ENCODE results near the gene PEDS1. TPM values are rescaled to one million over a fixed set of nuclear protein-coding genes. Genes with fewer than 3 reads are reported as not detected.

Gene PEDS1
- total and polyA plus RNA-seq, 2 of the 13 experiments (the other 11 are each of a cell fraction or from before 2014, with no cell fraction given) = 30.5 to 93.9 TPM

- TF ChIP-seq ZNF704 (CRISPR knock-in tag; IDR thresholded peaks at IDR 0.05; ENCODE audit: borderline replicate concordance) (peak; percentile 65), MAFG (CRISPR knock-in tag; IDR thresholded peaks at IDR 0.05) (peak; percentile 45; the same call in 1 of the 2 replicates), KMT2A (CRISPR knock-in tag; IDR thresholded peaks at IDR 0.05) (peak; percentile 45; the same call in 1 of the 2 replicates), ZNF841 (CRISPR knock-in tag; IDR thresholded peaks at IDR 0.05; ENCODE audit: borderline replicate concordance) (no peak), KLF12 (CRISPR knock-in tag; IDR thresholded peaks at IDR 0.05; ENCODE audit: borderline replicate concordance) (no peak), ZBTB26 (CRISPR knock-in tag; IDR thresholded peaks at IDR 0.05; ENCODE audit: borderline replicate concordance) (peak; percentile 26; the same call in 1 of the 2 replicates), FOXP1 (IDR thresholded peaks at IDR 0.05) (no peak), FOXP1 (CRISPR knock-in tag; IDR thresholded peaks at IDR 0.05) (no peak), ZNF580 (CRISPR knock-in tag; IDR thresholded peaks at IDR 0.05; ENCODE audit: borderline replicate concordance, low read depth) (no peak; the same call in 1 of the 2 replicates), SALL1 (CRISPR knock-in tag; IDR thresholded peaks at IDR 0.05) (peak; percentile 78), ZMYM4 (CRISPR knock-in tag; IDR thresholded peaks at IDR 0.05) (peak; percentile 9; the same call in 1 of the 2 replicates), FIP1L1 (IDR thresholded peaks at IDR 0.05; ENCODE audit: borderline replicate concordance, insufficient read depth, low read depth, low read length) (no peak), SATB2 (CRISPR knock-in tag; IDR thresholded peaks at IDR 0.05) (no peak), WIZ (CRISPR knock-in tag; IDR thresholded peaks at IDR 0.05) (no peak)
- TF ChIP-seq, protein P1, sequence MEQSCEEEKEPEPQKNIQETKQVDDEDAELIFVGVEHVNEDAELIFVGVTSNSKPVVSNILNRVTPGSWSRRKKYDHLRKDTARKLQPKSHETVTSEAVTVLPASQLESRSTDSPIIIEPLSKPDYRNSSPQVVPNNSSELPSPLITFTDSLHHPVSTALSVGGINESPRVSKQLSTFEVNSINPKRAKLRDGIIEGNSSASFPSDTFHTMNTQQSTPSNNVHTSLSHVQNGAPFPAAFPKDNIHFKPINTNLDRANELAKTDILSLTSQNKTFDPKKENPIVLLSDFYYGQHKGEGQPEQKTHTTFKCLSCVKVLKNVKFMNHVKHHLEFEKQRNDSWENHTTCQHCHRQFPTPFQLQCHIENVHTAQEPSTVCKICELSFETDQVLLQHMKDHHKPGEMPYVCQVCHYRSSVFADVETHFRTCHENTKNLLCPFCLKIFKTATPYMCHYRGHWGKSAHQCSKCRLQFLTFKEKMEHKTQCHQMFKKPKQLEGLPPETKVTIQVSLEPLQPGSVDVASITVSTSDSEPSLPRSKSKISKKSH (CRISPR knock-in tag; IDR thresholded peaks at IDR 0.05; ENCODE audit: borderline replicate concordance) = no peak; the same call in 1 of the 2 replicates
- TF ChIP-seq, protein P2, sequence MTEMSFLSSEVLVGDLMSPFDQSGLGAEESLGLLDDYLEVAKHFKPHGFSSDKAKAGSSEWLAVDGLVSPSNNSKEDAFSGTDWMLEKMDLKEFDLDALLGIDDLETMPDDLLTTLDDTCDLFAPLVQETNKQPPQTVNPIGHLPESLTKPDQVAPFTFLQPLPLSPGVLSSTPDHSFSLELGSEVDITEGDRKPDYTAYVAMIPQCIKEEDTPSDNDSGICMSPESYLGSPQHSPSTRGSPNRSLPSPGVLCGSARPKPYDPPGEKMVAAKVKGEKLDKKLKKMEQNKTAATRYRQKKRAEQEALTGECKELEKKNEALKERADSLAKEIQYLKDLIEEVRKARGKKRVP (CRISPR knock-in tag; IDR thresholded peaks at IDR 0.05) = no peak
- TF ChIP-seq, protein P3, sequence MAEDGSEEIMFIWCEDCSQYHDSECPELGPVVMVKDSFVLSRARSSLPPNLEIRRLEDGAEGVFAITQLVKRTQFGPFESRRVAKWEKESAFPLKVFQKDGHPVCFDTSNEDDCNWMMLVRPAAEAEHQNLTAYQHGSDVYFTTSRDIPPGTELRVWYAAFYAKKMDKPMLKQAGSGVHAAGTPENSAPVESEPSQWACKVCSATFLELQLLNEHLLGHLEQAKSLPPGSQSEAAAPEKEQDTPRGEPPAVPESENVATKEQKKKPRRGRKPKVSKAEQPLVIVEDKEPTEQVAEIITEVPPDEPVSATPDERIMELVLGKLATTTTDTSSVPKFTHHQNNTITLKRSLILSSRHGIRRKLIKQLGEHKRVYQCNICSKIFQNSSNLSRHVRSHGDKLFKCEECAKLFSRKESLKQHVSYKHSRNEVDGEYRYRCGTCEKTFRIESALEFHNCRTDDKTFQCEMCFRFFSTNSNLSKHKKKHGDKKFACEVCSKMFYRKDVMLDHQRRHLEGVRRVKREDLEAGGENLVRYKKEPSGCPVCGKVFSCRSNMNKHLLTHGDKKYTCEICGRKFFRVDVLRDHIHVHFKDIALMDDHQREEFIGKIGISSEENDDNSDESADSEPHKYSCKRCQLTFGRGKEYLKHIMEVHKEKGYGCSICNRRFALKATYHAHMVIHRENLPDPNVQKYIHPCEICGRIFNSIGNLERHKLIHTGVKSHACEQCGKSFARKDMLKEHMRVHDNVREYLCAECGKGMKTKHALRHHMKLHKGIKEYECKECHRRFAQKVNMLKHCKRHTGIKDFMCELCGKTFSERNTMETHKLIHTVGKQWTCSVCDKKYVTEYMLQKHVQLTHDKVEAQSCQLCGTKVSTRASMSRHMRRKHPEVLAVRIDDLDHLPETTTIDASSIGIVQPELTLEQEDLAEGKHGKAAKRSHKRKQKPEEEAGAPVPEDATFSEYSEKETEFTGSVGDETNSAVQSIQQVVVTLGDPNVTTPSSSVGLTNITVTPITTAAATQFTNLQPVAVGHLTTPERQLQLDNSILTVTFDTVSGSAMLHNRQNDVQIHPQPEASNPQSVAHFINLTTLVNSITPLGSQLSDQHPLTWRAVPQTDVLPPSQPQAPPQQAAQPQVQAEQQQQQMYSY (CRISPR knock-in tag; IDR thresholded peaks at IDR 0.05) = peak; percentile 61
- TF ChIP-seq, protein P4, sequence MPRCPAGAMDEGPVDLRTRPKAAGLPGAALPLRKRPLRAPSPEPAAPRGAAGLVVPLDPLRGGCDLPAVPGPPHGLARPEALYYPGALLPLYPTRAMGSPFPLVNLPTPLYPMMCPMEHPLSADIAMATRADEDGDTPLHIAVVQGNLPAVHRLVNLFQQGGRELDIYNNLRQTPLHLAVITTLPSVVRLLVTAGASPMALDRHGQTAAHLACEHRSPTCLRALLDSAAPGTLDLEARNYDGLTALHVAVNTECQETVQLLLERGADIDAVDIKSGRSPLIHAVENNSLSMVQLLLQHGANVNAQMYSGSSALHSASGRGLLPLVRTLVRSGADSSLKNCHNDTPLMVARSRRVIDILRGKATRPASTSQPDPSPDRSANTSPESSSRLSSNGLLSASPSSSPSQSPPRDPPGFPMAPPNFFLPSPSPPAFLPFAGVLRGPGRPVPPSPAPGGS (CRISPR knock-in tag; IDR thresholded peaks at IDR 0.05) = no peak; the same call in 1 of the 2 replicates
Measured at GRCh38 chr20:50191544-50192363, 38.2 kb upstream of the PEDS1 start (continued).

Measured in HepG2 (cell line).